ENCODE measurements around the gene ANGPTL8.

Gene ANGPTL8

DNA sequence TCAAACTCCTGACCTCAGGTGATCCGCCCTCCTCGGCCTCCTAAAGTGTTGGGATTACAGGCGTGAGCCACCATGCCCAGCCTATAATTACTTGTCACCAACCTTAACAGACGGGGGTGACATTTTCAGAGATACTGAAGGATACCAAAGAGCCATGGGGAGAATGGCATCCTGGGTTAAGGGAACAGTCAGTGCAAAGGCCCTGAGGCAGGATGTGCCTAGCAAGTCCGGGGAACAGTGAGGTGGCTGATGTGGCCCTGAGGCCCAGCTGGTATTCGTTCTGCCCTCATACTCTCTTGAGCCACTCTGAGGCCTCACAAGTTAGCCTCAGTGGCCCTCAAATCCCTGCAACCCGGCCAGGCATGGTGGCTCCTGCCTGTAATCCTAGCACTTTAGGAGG lies 15.0 kb upstream of the ANGPTL8 start:
- H3K4me3 ChIP-seq (ENCODE audit: low read depth, low read length) = no peak overlapping the region
- CTCF ChIA-PET = interaction anchor here (1.1 kb wide), 1 partner anchor 15 kb away, joined by 3 read pairs; the partner anchor contains the start of gene ANGPTL8
- DNase-seq (ENCODE audit: low read depth, low spot score) = no peak
- TF ChIP-seq, protein P1, sequence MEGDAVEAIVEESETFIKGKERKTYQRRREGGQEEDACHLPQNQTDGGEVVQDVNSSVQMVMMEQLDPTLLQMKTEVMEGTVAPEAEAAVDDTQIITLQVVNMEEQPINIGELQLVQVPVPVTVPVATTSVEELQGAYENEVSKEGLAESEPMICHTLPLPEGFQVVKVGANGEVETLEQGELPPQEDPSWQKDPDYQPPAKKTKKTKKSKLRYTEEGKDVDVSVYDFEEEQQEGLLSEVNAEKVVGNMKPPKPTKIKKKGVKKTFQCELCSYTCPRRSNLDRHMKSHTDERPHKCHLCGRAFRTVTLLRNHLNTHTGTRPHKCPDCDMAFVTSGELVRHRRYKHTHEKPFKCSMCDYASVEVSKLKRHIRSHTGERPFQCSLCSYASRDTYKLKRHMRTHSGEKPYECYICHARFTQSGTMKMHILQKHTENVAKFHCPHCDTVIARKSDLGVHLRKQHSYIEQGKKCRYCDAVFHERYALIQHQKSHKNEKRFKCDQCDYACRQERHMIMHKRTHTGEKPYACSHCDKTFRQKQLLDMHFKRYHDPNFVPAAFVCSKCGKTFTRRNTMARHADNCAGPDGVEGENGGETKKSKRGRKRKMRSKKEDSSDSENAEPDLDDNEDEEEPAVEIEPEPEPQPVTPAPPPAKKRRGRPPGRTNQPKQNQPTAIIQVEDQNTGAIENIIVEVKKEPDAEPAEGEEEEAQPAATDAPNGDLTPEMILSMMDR (IDR thresholded peaks at IDR 0.05; ENCODE audit: insufficient read depth, low read length, missing control alignments) = no peak
- POLR2A ChIA-PET = no interaction called here

DNA sequence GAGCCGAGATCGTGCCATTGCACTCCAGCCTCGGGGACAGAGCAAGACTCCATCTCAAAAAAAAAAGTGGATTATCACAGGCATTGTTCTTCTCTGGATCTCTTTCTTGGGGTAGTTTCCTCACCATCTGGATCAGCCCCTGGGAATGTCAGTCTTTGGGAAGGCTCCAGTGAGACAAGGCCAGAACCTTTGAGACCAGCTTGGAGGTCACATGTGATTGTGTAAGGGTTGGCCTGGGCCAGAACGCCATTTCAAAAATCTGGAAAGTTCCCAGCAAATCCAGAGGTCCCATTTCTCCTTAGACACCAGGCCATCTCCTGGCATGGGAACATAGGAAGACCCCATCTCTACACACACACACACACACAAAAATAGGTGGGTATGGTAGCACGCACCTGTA lies 14.2 kb upstream of the ANGPTL8 start:
- ChIA-PET POLR2A (no interaction called here), CTCF (interaction anchor here (1.3 kb wide), 1 partner anchor 21 kb away, joined by 3 read pairs; no protein-coding TSS in a partner anchor)
- DNase-seq (ENCODE audit: low read depth, low spot score) = no peak
- no peak overlapping the region for H3K4me3 ChIP-seq (ENCODE audit: low read depth, low read length)
- TF ChIP-seq, protein P1 (IDR thresholded peaks at IDR 0.05; ENCODE audit: insufficient read depth, low read length, missing control alignments) = no peak

DNA sequence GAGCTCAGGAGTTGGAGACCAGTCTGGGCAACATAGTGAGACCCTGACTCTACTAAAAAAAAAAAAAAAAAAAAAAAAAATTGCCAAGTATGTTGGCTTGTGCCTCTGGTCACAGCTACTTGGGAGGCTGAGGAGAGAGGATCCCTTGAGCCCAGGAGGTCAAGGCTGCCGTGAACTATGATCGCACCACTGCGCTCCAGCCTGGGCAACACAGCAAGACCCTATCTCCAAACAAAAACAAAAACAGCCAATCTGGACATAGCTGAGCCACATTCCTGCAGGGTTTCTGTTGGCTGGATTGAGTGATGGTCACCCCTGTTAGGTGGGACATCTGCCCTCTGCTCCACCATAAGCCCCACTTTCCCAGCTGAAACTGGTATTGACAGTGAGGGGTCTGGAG lies 13.6 kb upstream of the ANGPTL8 start:
- POLR2A ChIA-PET = interaction anchor here (0.6 kb wide), 1 partner anchor 170 kb away, joined by 3 read pairs; no protein-coding TSS in a partner anchor
- no peak overlapping the region for H3K4me3 ChIP-seq (ENCODE audit: low read depth, low read length)
- DNase-seq (ENCODE audit: low read depth, low spot score) = no peak
- CTCF ChIA-PET = interaction anchor here (1.3 to 1.5 kb wide), 2 partner anchors 22 to 100 kb away, joined by 3 read pairs; no protein-coding TSS in a partner anchor
- TF ChIP-seq, protein P1 (IDR thresholded peaks at IDR 0.05; ENCODE audit: insufficient read depth, low read length, missing control alignments) = no peak

DNA sequence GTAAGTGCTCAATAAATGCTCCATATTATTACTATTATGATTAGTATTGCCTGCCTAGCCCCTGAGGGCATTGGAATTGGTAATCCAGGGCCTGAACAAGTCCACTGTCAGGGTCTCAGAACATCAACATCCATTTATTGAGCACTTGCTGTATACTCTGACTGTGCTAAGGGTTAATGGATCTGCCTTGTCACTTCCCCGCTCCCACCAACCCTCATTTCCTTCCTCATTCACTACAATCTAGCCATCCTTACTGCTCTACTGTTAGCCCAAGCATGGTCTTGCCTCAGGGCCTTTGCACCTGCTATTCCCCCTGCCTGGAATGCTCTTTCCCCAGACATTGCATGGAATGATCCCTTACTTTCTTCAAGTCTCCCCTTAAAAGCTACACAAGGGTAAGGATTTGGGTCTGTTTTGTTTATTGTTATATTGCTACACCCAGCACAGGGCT lies 12.7 kb upstream of the ANGPTL8 start:
- no peak for DNase-seq (ENCODE audit: low read depth, low spot score)
- TF ChIP-seq, protein P1 (IDR thresholded peaks at IDR 0.05; ENCODE audit: insufficient read depth, low read length, missing control alignments) = no peak
- ChIA-PET CTCF (interaction anchor here (1.3 to 1.5 kb wide), 2 partner anchors 23 to 101 kb away, joined by 3 read pairs; no protein-coding TSS in a partner anchor), POLR2A (no interaction called here)
- no peak overlapping the region for H3K4me3 ChIP-seq (ENCODE audit: low read depth, low read length)

DNA sequence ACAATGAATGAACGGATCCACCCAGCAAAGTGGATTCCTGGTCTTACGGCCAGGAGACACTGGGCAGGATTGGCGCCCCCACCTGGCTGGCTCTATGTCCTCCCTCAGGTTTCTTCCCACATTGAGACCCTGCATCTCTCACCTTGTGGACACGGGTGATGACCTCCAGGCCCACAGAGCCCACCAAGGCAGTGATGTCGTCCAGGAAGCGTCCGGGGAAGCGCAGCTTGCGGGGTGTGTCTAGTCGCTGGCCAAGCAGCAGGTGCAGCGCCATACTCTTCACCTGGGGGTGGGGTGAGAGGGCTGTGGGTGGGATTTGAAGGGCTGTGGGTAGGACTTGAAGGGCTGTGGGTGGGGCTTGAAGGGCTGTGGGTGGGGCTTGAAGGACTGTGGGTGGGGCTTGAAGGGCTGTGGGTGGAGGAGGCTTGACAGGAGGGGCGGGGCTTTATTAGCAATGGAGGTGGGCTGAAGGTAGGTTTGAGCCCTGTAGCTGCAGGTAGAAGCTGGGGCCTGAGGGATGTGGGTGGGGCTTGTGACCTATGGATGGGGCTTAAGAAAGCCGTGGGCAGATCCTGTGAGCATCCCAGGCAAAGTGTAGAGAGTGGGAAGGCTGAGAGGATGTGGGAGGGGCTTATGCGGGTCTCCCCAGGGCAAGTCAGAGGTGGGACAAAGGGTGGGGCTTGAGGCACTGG lies 12.1 kb upstream of the ANGPTL8 start:
- TF ChIP-seq, protein P1 (IDR thresholded peaks at IDR 0.05; ENCODE audit: insufficient read depth, low read length, missing control alignments) = no peak
- DNase-seq (ENCODE audit: low read depth, low spot score) = no peak
- ChIA-PET CTCF (interaction anchor here (1.5 kb wide), 1 partner anchor 101 kb away, joined by 3 read pairs; no protein-coding TSS in a partner anchor), POLR2A (no interaction called here)
- H3K4me3 ChIP-seq (ENCODE audit: low read depth, low read length) = no peak overlapping the region

DNA sequence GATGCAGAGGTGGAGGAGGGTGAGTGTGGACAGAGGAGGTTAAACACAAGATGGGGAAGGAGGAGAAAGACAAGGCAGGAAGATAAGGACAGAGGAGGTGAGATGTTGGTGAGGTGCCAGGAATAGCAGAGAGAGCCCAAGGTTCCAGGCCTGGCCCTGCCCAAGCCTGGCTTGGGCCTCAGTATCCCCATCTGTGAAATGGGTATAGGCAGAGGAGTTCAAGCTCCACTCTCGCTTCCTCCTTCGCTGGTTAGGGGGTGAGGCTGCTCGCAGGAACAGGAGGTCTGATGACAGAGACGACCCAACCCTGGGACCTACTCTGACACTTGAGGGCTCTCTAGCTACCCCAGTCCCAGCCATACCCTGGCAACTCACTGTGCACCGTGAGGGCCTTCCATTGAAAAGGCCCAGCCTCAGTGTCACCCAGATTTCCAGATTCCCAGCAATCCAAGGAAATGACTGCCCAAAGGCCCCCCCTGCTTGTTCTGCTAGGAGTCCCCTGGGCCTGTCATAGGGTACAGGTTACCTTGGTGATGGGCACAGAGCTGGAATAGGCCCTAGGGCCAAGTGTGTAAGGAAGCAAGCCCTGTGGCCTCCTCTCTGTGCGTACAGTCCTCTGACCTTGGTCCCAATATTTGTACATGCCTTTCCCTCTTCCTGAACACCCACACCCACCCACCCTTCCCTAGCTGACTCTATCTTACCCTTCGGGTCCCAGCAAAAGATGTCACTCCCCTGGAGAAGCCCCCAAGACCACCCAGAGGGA lies 8.6 kb upstream of the ANGPTL8 start:
- no peak for DNase-seq (ENCODE audit: low read depth, low spot score)
- TF ChIP-seq, protein P1 (IDR thresholded peaks at IDR 0.05; ENCODE audit: insufficient read depth, low read length, missing control alignments) = no peak
- ChIA-PET CTCF (interaction anchor here (1.4 kb wide), 1 partner anchor 24 kb away, joined by 3 read pairs; no protein-coding TSS in a partner anchor), POLR2A (no interaction called here)
- no peak overlapping the region for H3K4me3 ChIP-seq (ENCODE audit: low read depth, low read length)
